Stimulated activated naive CD8-positive, alpha-beta T cell treated with anti-CD3 and anti-CD28 coated beads, Interleukin-15, amount 100 ng/mL, for 72 hours (primary cell): ENCODE results near the gene RRP15.
"Not testable (repeated sequence)": the region's sequence is repeated elsewhere in the genome, so short reads cannot be mapped to it uniquely, and the experiment has no call there.

ENCODE experiments used
- ATAC-seq: fragments of 150-1000 bp; cut with Tn5 transposase; 2 replicates; pipeline ENCODE4 v1.10.0; 2021; ENCODE audit warnings: mild to moderate bottlenecking, moderate library complexity
- DNase-seq, 2 donors: peaks; one replicate each; pipeline ENCODE4 v3.0.0; 2021 to 2022
- H3K27ac Mint-ChIP-seq, 2 donors: one replicate each; pipeline ENCODE4 v1.8.0; 2022; ENCODE audit warnings: mild to moderate bottlenecking in 2 of 2, mixed read lengths in 2 of 2, moderate library complexity in 2 of 2
- H3K27me3 Mint-ChIP-seq: one replicate; pipeline ENCODE4 v1.8.0; 2022; ENCODE audit warnings: mixed read lengths
- H3K4me1 Mint-ChIP-seq: one replicate; pipeline ENCODE4 v1.8.0; 2022; ENCODE audit warnings: mild to moderate bottlenecking, mixed read lengths
- H3K4me3 Mint-ChIP-seq, 2 donors: one replicate each; pipeline ENCODE4 v1.8.0; 2022; ENCODE audit warnings: mild to moderate bottlenecking in 2 of 2, mixed read lengths in 2 of 2, moderate library complexity in 1 of 2
- H3K9me3 Mint-ChIP-seq, 2 donors: one replicate each; pipeline ENCODE4 v1.8.0; 2022; ENCODE audit warnings: mixed read lengths in 2 of 2

Gene RRP15

GRCh38 chr1:218312509-218312908, 27.4 kb downstream of the RRP15 start:
- H3K9me3 Mint-ChIP-seq: no peaks in the 10 kb centered on the region
- no peaks in the 10 kb centered on the region for H3K27me3 Mint-ChIP-seq
- DNase-seq: no peak
- no peak for ATAC-seq
- H3K4me1 Mint-ChIP-seq: no peaks in the 10 kb centered on the region
- H3K27ac Mint-ChIP-seq: peak overlapping the region in 1 of 2 donors; percentile 34
- no peak overlapping the region for H3K4me3 Mint-ChIP-seq

- Mint-ChIP-seq H3K27me3 (no peaks in the 10 kb centered on the region), H3K4me3 (no peak overlapping the region), H3K27ac (no peak overlapping the region), H3K9me3 (no peaks in the 10 kb centered on the region), H3K4me1 (no peaks in the 10 kb centered on the region)
- ATAC-seq (no peak), DNase-seq (no peak)
Measured at GRCh38 chr1:218314316-218314715, 29.2 kb downstream of the RRP15 start.

GRCh38 chr1:218315638-218316037, 30.5 kb downstream of the RRP15 start:
- Mint-ChIP-seq H3K27me3 (no peaks in the 10 kb centered on the region), H3K4me3 (no peak overlapping the region), H3K27ac (no peak overlapping the region), H3K9me3 (no peaks in the 10 kb centered on the region), H3K4me1 (no peaks in the 10 kb centered on the region)
- DNase-seq (no peak), ATAC-seq (no peak)

- ATAC-seq (no peak), DNase-seq (no peak)
- no peaks in the 10 kb centered on the region for H3K9me3 Mint-ChIP-seq
- no peak overlapping the region for H3K27ac Mint-ChIP-seq
- H3K4me3 Mint-ChIP-seq: no peak overlapping the region
- no peaks in the 10 kb centered on the region for H3K4me1 Mint-ChIP-seq
- no peaks in the 10 kb centered on the region for H3K27me3 Mint-ChIP-seq
Measured at GRCh38 chr1:218317061-218317460, 32.0 kb downstream of the RRP15 start.

GRCh38 chr1:218320182-218320581, 35.1 kb downstream of the RRP15 start:
- not testable (repeated sequence) for H3K9me3 Mint-ChIP-seq, ATAC-seq, H3K27me3 Mint-ChIP-seq, H3K4me1 Mint-ChIP-seq, H3K4me3 Mint-ChIP-seq, DNase-seq, H3K27ac Mint-ChIP-seq

- no peak for DNase-seq
- H3K27me3 Mint-ChIP-seq: no peaks in the 10 kb centered on the region
- no peaks in the 10 kb centered on the region for H3K9me3 Mint-ChIP-seq
- no peak overlapping the region for H3K4me3 Mint-ChIP-seq
- H3K4me1 Mint-ChIP-seq: no peaks in the 10 kb centered on the region
- ATAC-seq: no peak
- no peak overlapping the region for H3K27ac Mint-ChIP-seq
Measured at GRCh38 chr1:218322762-218323161, 37.7 kb downstream of the RRP15 start.

GRCh38 chr1:218323568-218324225, 38.6 kb downstream of the RRP15 start:
- no peak overlapping the region for H3K27ac Mint-ChIP-seq
- no peaks in the 10 kb centered on the region for H3K27me3 Mint-ChIP-seq
- H3K4me3 Mint-ChIP-seq: no peak overlapping the region
- peak; percentile 33 for ATAC-seq
- H3K4me1 Mint-ChIP-seq: no peaks in the 10 kb centered on the region
- H3K9me3 Mint-ChIP-seq: no peaks in the 10 kb centered on the region
- no peak for DNase-seq

- Mint-ChIP-seq H3K27me3 (no peaks in the 10 kb centered on the region), H3K27ac (no peak overlapping the region), H3K4me1 (no peaks in the 10 kb centered on the region), H3K4me3 (no peak overlapping the region), H3K9me3 (no peaks in the 10 kb centered on the region)
- no peak for DNase-seq
- ATAC-seq: no peak
Measured at GRCh38 chr1:218324226-218324580, 39.1 kb downstream of the RRP15 start.

- Mint-ChIP-seq H3K9me3 (no peaks in the 10 kb centered on the region), H3K4me1 (no peaks in the 10 kb centered on the region), H3K4me3 (no peak overlapping the region), H3K27me3 (no peaks in the 10 kb centered on the region), H3K27ac (no peak overlapping the region)
- ATAC-seq: no peak
- DNase-seq: no peak
Measured at GRCh38 chr1:218328769-218329168, 43.7 kb downstream of the RRP15 start.

- no peaks in the 10 kb centered on the region for H3K27me3 Mint-ChIP-seq
- ATAC-seq (peak; percentile 55), DNase-seq (no peak)
- no peaks in the 10 kb centered on the region for H3K4me1 Mint-ChIP-seq
- H3K4me3 Mint-ChIP-seq: no peak overlapping the region
- H3K27ac Mint-ChIP-seq: no peak overlapping the region
- H3K9me3 Mint-ChIP-seq: no peaks in the 10 kb centered on the region
Measured at GRCh38 chr1:218330043-218330623, 45.0 kb downstream of the RRP15 start.

GRCh38 chr1:218332416-218332815, 47.3 kb downstream of the RRP15 start:
- no peak for DNase-seq
- ATAC-seq: no peak
- no peak overlapping the region for H3K27ac Mint-ChIP-seq

GRCh38 chr1:218336328-218336727, 51.2 kb downstream of the RRP15 start:
- Mint-ChIP-seq H3K4me1 (no peaks in the 10 kb centered on the region), H3K4me3 (no peak overlapping the region), H3K27me3 (no peaks in the 10 kb centered on the region), H3K27ac (no peak overlapping the region), H3K9me3 (no peaks in the 10 kb centered on the region)
- DNase-seq: no peak
- no peak for ATAC-seq

More at GRCh38 chr1:218332416-218332815, 47.3 kb downstream of the RRP15 start:
- H3K4me3 Mint-ChIP-seq: no peak overlapping the region
- no peaks in the 10 kb centered on the region for H3K4me1 Mint-ChIP-seq
- H3K27me3 Mint-ChIP-seq: no peaks in the 10 kb centered on the region
- no peaks in the 10 kb centered on the region for H3K9me3 Mint-ChIP-seq

- H3K9me3 Mint-ChIP-seq: no peaks in the 10 kb centered on the region
- ATAC-seq (no peak), DNase-seq (no peak)
- H3K27me3 Mint-ChIP-seq: no peaks in the 10 kb centered on the region
- H3K4me1 Mint-ChIP-seq: no peaks in the 10 kb centered on the region
- no peak overlapping the region for H3K4me3 Mint-ChIP-seq
- no peak overlapping the region for H3K27ac Mint-ChIP-seq
Measured at GRCh38 chr1:218339267-218339831, 54.3 kb downstream of the RRP15 start.

- no peak for DNase-seq
- no peaks in the 10 kb centered on the region for H3K27me3 Mint-ChIP-seq
- H3K9me3 Mint-ChIP-seq: no peaks in the 10 kb centered on the region
- H3K4me1 Mint-ChIP-seq: no peaks in the 10 kb centered on the region
- no peak for ATAC-seq
- no peak overlapping the region for H3K4me3 Mint-ChIP-seq
- H3K27ac Mint-ChIP-seq: no peak overlapping the region
Measured at GRCh38 chr1:218341325-218341724, 56.2 kb downstream of the RRP15 start.

- no peaks in the 10 kb centered on the region for H3K27me3 Mint-ChIP-seq
- peak overlapping the region in 1 of 2 donors; percentile 23 for H3K27ac Mint-ChIP-seq
- ATAC-seq (no peak), DNase-seq (no peak)
- no peaks in the 10 kb centered on the region for H3K9me3 Mint-ChIP-seq
- no peak overlapping the region for H3K4me3 Mint-ChIP-seq
- no peaks in the 10 kb centered on the region for H3K4me1 Mint-ChIP-seq
Measured at GRCh38 chr1:218342091-218342490, 57.0 kb downstream of the RRP15 start.

GRCh38 chr1:218344814-218345672, 60.0 kb downstream of the RRP15 start, which contains the start of gene TGFB2:
TSS of gene TGFB2 (plus strand) at chr1:218345336. CDS start at chr1:218346702, 1,366 bp downstream.
- peak in 1 of 2 donors; percentile 11 for DNase-seq

More at GRCh38 chr1:218344814-218345672, 60.0 kb downstream of the RRP15 start, which contains the start of gene TGFB2:
- no peaks in the 10 kb centered on the region for H3K4me1 Mint-ChIP-seq
- peaks cover 5% of the 10 kb centered on the region for H3K27me3 Mint-ChIP-seq
- H3K4me3 Mint-ChIP-seq: no peak within 1 kb of the TSS
- peak; percentile 55 for ATAC-seq
- H3K27ac Mint-ChIP-seq: peak within 1 kb of the TSS in 1 of 2 donors; percentile 50
- H3K9me3 Mint-ChIP-seq: no peaks in the 10 kb centered on the region
